HepG2 (cell line): ENCODE measurements around the gene ZNF207. TPM values are rescaled to one million over a fixed set of nuclear protein-coding genes. Genes with fewer than 3 reads are reported as not detected.

Source experiments
- ATAC-seq: fragments of 200-7000 bp; cut with Tn5 transposase; 3 replicates; pipeline ENCODE4 v1.9.1; 2020; ENCODE audit warnings: mild to moderate bottlenecking, moderate library complexity
- BruUV-seq: library from RNA; stranded (reverse); fragments of 400-500 nt; replicated peaks from 2 replicates; lab custom pipeline; 2021; lab: Mats Ljungman, UMichigan
- CTCF ChIA-PET: fragments of 300-600 bp; formaldehyde crosslinking; extraction: SDS; loops from one replicate; lab custom pipeline; 2021; ENCODE audit warnings: low total read pairs, inconsistent platforms, low intra/inter-chr PET ratio; lab: Yijun Ruan, JAX
- POLR2A ChIA-PET: fragments of 350-600 bp; sonication (Branson Sonifier 250); formaldehyde crosslinking; loops from one replicate; lab custom pipeline; 2020; ENCODE audit warnings: antibody characterized with exemption, inconsistent platforms; lab: Yijun Ruan, JAX
- DNase-seq: peaks from one replicate; pipeline ENCODE4 v3.0.0-alpha.2; 2015; ENCODE audit warnings: low spot score
- FAIRE-seq: peaks from 3 replicates; lab custom pipeline; 2011; peaks lifted over from hg19 to GRCh38; lab: Jason Lieb, UNC
- H2AFZ ChIP-seq: one replicate; pipeline ENCODE4 v1.6.1; 2011; ENCODE audit warnings: low read length, inconsistent platforms
- H3K27ac ChIP-seq: fragments of 300-600 bp; 3 replicates; pipeline ENCODE4 v1.8.0; 2011; ENCODE audit warnings: mixed run types, mild to moderate bottlenecking, mixed read lengths, low read length, inconsistent platforms; ENCODE audit not compliant: insufficient read depth; ENCODE audit errors: extremely low read length
- H3K27me3 ChIP-seq, 2 experiments: fragments of 200-600 bp in 1 of 2; 2 replicates in 1 of 2; 3 replicates in 1 of 2; pipeline versions ENCODE4 v1.6.0 to v1.8.0; 2011; ENCODE audit warnings: low read length in 2 of 2, mild to moderate bottlenecking in 2 of 2, moderate library complexity in 2 of 2, inconsistent platforms in 1 of 2; ENCODE audit not compliant: insufficient read depth in 2 of 2, control insufficient read depth in 1 of 2
- H3K36me3 ChIP-seq, 2 experiments: fragments of 200-600 bp in 1 of 2; replicated peaks in 1 of 2; 2 replicates in 1 of 2; 3 replicates in 1 of 2; pipeline versions ENCODE4 v1.5.1 to v1.8.0; 2011; ENCODE audit warnings: low read length in 2 of 2, inconsistent platforms in 1 of 2; ENCODE audit not compliant: insufficient read depth in 2 of 2, control insufficient read depth in 1 of 2
- H3K4me1 ChIP-seq: 2 replicates; pipeline ENCODE4 v1.5.1; 2012; ENCODE audit warnings: low read length, inconsistent platforms; ENCODE audit not compliant: insufficient read depth
- H3K4me2 ChIP-seq: 2 replicates; pipeline ENCODE4 v1.6.0; 2011; ENCODE audit warnings: low read depth, low read length, inconsistent platforms
- H3K4me3 ChIP-seq, 3 experiments: fragments of 200-600 bp in 1 of 3; sonication (generic), shearing (Covaris generic) in 1 of 3; replicated peaks in 1 of 3; 2 replicates each; pipeline ENCODE4 v1.5.1; 2011 to 2016; ENCODE audit warnings: low read length in 3 of 3, inconsistent platforms in 2 of 3, low read depth in 2 of 3, mild to moderate bottlenecking in 2 of 3, control low read depth in 1 of 3, mixed read lengths in 1 of 3; ENCODE audit not compliant: insufficient read depth in 1 of 3
- H3K79me2 ChIP-seq: one replicate; pipeline ENCODE4 v1.6.1; 2011; ENCODE audit warnings: low read length, inconsistent platforms; ENCODE audit not compliant: insufficient read depth
- H3K9ac ChIP-seq: 2 replicates; pipeline ENCODE4 v1.6.0; 2011; ENCODE audit warnings: mild to moderate bottlenecking, low read depth, low read length, inconsistent platforms; ENCODE audit not compliant: insufficient read depth
- H3K9me3 ChIP-seq: 2 replicates; pipeline ENCODE4 v1.5.1; 2012; ENCODE audit warnings: mild to moderate bottlenecking, low read length
- H4K20me1 ChIP-seq: 2 replicates; pipeline ENCODE4 v1.6.0; 2011; ENCODE audit warnings: inconsistent platforms, mild to moderate bottlenecking, low read length, moderate library complexity; ENCODE audit not compliant: insufficient read depth
- HNRNPL ChIP-seq: fragments of 200-400 bp; formaldehyde crosslinking; IDR thresholded peaks from 2 replicates; pipeline ENCODE4 v1.6.1; 2017; ENCODE audit warnings: mild to moderate bottlenecking, low read depth, low read length
- KDM5B ChIP-seq: sonication (generic); formaldehyde crosslinking; IDR thresholded peaks from 2 replicates; pipeline ENCODE4 v1.4.0; 2020; ENCODE audit warnings: missing genetic modification reagents, mild to moderate bottlenecking, borderline replicate concordance
- NFKB2 ChIP-seq: sonication (generic); formaldehyde crosslinking; IDR thresholded peaks from 2 replicates; pipeline ENCODE4 v1.4.0; 2020; ENCODE audit warnings: missing genetic modification reagents, borderline replicate concordance
- YY1 ChIP-seq: IDR thresholded peaks from 2 replicates; pipeline ENCODE4 v1.6.1; 2011; ENCODE audit warnings: low read length, low read depth, moderate library complexity, mild to moderate bottlenecking; ENCODE audit not compliant: insufficient read depth, insufficient replicate concordance
- ZNF768 ChIP-seq: sonication (generic); formaldehyde crosslinking; IDR thresholded peaks from 2 replicates; pipeline ENCODE4 v1.4.0; 2020; ENCODE audit warnings: missing genetic modification reagents
- WGBS: methylation state at CpG from one replicate; pipeline ENCODE4 v1.1.6; 2017; ENCODE audit warnings: low lambda C conversion rate; 5-methylcytosine and 5-hydroxymethylcytosine counted together
- in situ Hi-C: cut with HindIII; loops from 2 replicates; pipeline ENCODE4 v1.10.0; 2017; ENCODE audit warnings: low pct_unique_long_range_greater_than_20kb; ENCODE audit not compliant: extremely low pct_ligation_motif_present
- intact Hi-C: fragments of 100-400 bp; cut with micrococcal nuclease; formaldehyde crosslinking; loops from one replicate; pipeline ENCODE4 v1.10.0; 2022; ENCODE audit not compliant: unreplicated experiment
- polyA plus RNA-seq, 8 experiments: library from polyadenylated mRNA; depleted of rRNA in 3 of 8; stranded (reverse) in 7 of 8; unstranded in 1 of 8; fragments of >200 nt; fragmentation: Illumina TruSeq in 4 of 8; extraction: Trizol in 4 of 8; gene quantifications; 2 replicates each; pipeline versions ENCODE4 v1.2.1 to v1.2.3, GENCODE V29; 2011 to 2016; ENCODE audit warnings: low read depth in 4 of 8, missing spikeins in 1 of 8, mixed read lengths in 1 of 8; ENCODE audit not compliant: insufficient read depth in 1 of 8
- total RNA-seq, 5 experiments: library from RNA; depleted of rRNA; stranded (reverse); fragments of >200 nt; fragmentation: Illumina TruSeq; extraction: Trizol; gene quantifications; 2 replicates each; pipeline ENCODE4 v1.2.3, GENCODE V29; 2016; ENCODE audit warnings: low read depth in 1 of 5
- TF ChIP-seq, protein P1 (sequence below): sonication (generic); formaldehyde crosslinking; conservative IDR thresholded peaks from 2 replicates; pipeline ENCODE4 v1.4.0; 2020; ENCODE audit warnings: missing genetic modification reagents

ZNF207 gene
- total and polyA plus RNA-seq, 2 of the 13 experiments (the other 11 are each of a cell fraction or from before 2014, with no cell fraction given) = 150 to 164 TPM

DNA sequence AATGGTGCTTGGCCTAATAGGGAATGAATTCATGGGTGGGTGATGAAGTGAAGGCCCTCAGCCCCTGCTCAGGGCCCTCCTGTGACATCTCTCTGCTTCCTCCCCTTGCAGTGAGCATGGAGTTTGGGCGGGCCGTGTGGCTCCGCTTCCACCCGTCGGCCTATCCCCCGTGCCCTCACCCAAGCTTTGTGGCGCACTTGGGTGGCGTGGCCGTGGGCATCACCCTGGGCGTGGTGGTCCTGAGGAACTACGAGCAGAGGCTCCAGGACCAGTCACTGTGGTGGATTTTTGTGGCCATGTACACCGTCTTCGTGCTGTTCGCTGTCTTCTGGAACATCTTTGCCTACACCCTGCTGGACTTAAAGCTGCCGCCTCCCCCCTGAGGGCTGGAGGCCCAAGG, 29.1 kb upstream of the ZNF207 start:
- in situ Hi-C loops = loop anchor here (5.0 kb wide), 1 partner anchor 64 kb away; no protein-coding TSS in a partner anchor
- Histone ChIP-seq H2AFZ (no peak overlapping the region), H3K9ac (no peak overlapping the region)
- TF ChIP-seq YY1 (no peak), HNRNPL (0 out of 2 replicates have a peak, but pooled peaks have one; percentile 50), NFKB2 (CRISPR knock-in tag) (0 out of 2 replicates have a peak, but pooled peaks have one; percentile 16), ZNF768 (CRISPR knock-in tag) (0 out of 2 replicates have a peak, but pooled peaks have one; percentile 41), KDM5B (CRISPR knock-in tag) (0 out of 2 replicates have a peak, but pooled peaks have one; percentile 34)
- TF ChIP-seq, protein P1, sequence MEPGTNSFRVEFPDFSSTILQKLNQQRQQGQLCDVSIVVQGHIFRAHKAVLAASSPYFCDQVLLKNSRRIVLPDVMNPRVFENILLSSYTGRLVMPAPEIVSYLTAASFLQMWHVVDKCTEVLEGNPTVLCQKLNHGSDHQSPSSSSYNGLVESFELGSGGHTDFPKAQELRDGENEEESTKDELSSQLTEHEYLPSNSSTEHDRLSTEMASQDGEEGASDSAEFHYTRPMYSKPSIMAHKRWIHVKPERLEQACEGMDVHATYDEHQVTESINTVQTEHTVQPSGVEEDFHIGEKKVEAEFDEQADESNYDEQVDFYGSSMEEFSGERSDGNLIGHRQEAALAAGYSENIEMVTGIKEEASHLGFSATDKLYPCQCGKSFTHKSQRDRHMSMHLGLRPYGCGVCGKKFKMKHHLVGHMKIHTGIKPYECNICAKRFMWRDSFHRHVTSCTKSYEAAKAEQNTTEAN (CRISPR knock-in tag) = no peak
- TF ChIP-seq, all 625 proteins: peak for 4
- no peak for FAIRE-seq
- Histone ChIP-seq H3K9me3 (no peaks in the 10 kb centered on the region), H4K20me1 (no peaks in the 10 kb centered on the region), H3K27ac (no peak overlapping the region), H3K4me1 (peaks cover 81% of the 10 kb centered on the region), H3K27me3 (peaks cover 0 to under 1% of the 10 kb centered on the region in 2 experiments; a peak in 2 of 5 replicates), H3K4me2 (peak overlapping the region; percentile 61; the same call in 1 of the 2 replicates), H3K4me3 (peak overlapping the region in 1 of 3 experiments; percentile 39; a peak in 1 of 6 replicates), H3K79me2 (no peaks in the 10 kb centered on the region), H3K36me3 (no peaks in the 10 kb centered on the region)
- ChIA-PET POLR2A (interaction anchor here (2.7 kb wide), 1 partner anchor 21 kb away, joined by 10 read pairs; the partner anchor contains the start of gene C17orf75), CTCF (interaction anchor here (2.5 kb wide), 1 partner anchor 68 kb away, joined by 37 read pairs; no protein-coding TSS in a partner anchor)
- WGBS = 75% methylated on average over 5 of the region's 15 CpGs
- BruUV-seq = no TSS peak
- ATAC-seq = no peak
- no peak for DNase-seq
- intact Hi-C loops = no loop called here
